Stomach (tissue), 4 donors: ENCODE results near the gene CENPP.

Experiments
- CTCF ChIP-seq, 7 experiments: fragments of 450-650 bp in 4 of 7; fragments of 200-600 bp in 3 of 7; sonication (generic) in 3 of 7; IDR thresholded peaks; one replicate each; pipeline ENCODE4 v1.5.1; 2016 to 2019; ENCODE audit warnings: antibody characterized with exemption in 7 of 7, control low read depth in 2 of 7, mild to moderate bottlenecking in 1 of 7
- EP300 ChIP-seq: sonication (generic); formaldehyde crosslinking; IDR thresholded peaks from one replicate; pipeline ENCODE4 v1.6.1; 2017; ENCODE audit warnings: antibody characterized with exemption

- TF ChIP-seq EP300 (no peak), CTCF (IDR thresholded peaks at IDR 0.05) (no peak)
These were observed 148.8 kb downstream of the CENPP start for GRCh38 chr9:92474587-92474986.
